ENCODE results near the gene VGF. TPM values are rescaled to one million over a fixed set of nuclear protein-coding genes. Genes with fewer than 3 reads are reported as not detected.

VGF gene
- total and polyA plus RNA-seq, 2 donors (not counting 1 experiment from before 2014, with no cell fraction given): 0.10 to 0.17 TPM

DNA sequence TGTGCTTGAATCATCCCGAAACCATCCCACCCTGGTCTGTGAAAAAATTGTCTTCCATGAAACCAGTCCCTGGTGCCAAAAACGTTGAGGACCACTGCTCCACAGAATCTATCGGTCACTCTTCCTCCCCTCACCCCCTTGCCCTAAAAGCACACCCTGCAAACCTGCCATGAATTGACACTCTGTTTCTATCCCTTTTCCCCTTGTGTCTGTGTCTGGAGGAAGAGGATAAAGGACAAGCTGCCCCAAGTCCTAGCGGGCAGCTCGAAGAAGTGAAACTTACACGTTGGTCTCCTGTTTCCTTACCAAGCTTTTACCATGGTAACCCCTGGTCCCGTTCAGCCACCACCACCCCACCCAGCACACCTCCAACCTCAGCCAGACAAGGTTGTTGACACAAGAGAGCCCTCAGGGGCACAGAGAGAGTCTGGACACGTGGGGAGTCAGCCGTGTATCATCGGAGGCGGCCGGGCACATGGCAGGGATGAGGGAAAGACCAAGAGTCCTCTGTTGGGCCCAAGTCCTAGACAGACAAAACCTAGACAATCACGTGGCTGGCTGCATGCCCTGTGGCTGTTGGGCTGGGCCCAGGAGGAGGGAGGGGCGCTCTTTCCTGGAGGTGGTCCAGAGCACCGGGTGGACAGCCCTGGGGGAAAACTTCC lies 39.2 kb downstream of the VGF start:
- Histone ChIP-seq H3K4me2 (replicated peaks; ENCODE audit: low read depth, low read length, poor library complexity, severe bottlenecking) (peak overlapping the region; percentile 53), H3K27me3 (replicated peaks in 1 of 4; ENCODE audit: control extremely low read depth in 1 of 4, control insufficient read depth in 3 of 4, insufficient read depth in 4 of 4, low read length in 3 of 4) (peaks cover 0 to 22% (median 7%) of the 10 kb centered on the region in 4 experiments), H3K9me3 (ENCODE audit: control extremely low read depth in 1 of 3, control insufficient read depth in 2 of 3, insufficient read depth in 1 of 3, low read length in 2 of 3) (peaks cover 0 to 11% (median 0%) of the 10 kb centered on the region in 3 donors), H3K4me3 (ENCODE audit: control extremely low read depth in 1 of 5, extremely low read depth in 1 of 5, insufficient read depth in 1 of 5, low read depth in 2 of 5, low read length in 4 of 5) (peak overlapping the region in 1 of 5 experiments; percentile 1), H2AFZ (ENCODE audit: insufficient read depth, low read depth, low read length, poor library complexity, severe bottlenecking) (peak overlapping the region; percentile 56), H3K4me1 (ENCODE audit: control insufficient read depth in 2 of 2, insufficient read depth in 2 of 2, low read length in 2 of 2) (peaks cover 24 to 25% of the 10 kb centered on the region in 2 donors), H3K9ac (ENCODE audit: low read length) (peak overlapping the region; percentile 30), H4K20me1 (ENCODE audit: control insufficient read depth, insufficient read depth, low read length, poor library complexity, severe bottlenecking) (no peaks in the 10 kb centered on the region), H3K79me2 (ENCODE audit: control insufficient read depth, insufficient read depth, low read length) (no peaks in the 10 kb centered on the region), H3K27ac (ENCODE audit: low read length in 2 of 2) (no peak overlapping the region), H3K36me3 (replicated peaks in 1 of 2; ENCODE audit: control extremely low read depth in 1 of 2, control insufficient read depth in 1 of 2, extremely low read depth in 1 of 2, insufficient read depth in 2 of 2, low read length in 1 of 2) (no peaks in the 10 kb centered on the region)
- intact Hi-C loops (cut with micrococcal nuclease): loop anchor here (5.0 kb wide), 1 partner anchor 49 kb away; no protein-coding TSS in a partner anchor
- WGBS (ENCODE audit: insufficient coverage): 14% methylated on average over 11 of the region's 15 CpGs
- CTCF ChIA-PET: interaction anchor here (1.2 to 3.3 kb wide), 4 partner anchors 10 to 67 kb away, joined by 3 to 28 read pairs (median 4); no protein-coding TSS in a partner anchor
- ATAC-seq (ENCODE audit: low read depth) (peak; percentile 73), DNase-seq (no peak)
- TF ChIP-seq, protein P1, sequence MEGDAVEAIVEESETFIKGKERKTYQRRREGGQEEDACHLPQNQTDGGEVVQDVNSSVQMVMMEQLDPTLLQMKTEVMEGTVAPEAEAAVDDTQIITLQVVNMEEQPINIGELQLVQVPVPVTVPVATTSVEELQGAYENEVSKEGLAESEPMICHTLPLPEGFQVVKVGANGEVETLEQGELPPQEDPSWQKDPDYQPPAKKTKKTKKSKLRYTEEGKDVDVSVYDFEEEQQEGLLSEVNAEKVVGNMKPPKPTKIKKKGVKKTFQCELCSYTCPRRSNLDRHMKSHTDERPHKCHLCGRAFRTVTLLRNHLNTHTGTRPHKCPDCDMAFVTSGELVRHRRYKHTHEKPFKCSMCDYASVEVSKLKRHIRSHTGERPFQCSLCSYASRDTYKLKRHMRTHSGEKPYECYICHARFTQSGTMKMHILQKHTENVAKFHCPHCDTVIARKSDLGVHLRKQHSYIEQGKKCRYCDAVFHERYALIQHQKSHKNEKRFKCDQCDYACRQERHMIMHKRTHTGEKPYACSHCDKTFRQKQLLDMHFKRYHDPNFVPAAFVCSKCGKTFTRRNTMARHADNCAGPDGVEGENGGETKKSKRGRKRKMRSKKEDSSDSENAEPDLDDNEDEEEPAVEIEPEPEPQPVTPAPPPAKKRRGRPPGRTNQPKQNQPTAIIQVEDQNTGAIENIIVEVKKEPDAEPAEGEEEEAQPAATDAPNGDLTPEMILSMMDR (IDR thresholded peaks at IDR 0.05): no peak
- Mint-ChIP-seq H3K4me1 (peaks cover 46% of the 10 kb centered on the region), H3K9me3 (ENCODE audit: insufficient read depth) (no peaks in the 10 kb centered on the region), H3K27me3 (peaks cover 37% of the 10 kb centered on the region), H3K4me3 (peak overlapping the region; percentile 82), H3K27ac (peak overlapping the region; percentile 75)
- POLR2A ChIA-PET: interaction anchor here (0.6 kb wide), 1 partner anchor 48 kb away, joined by 3 read pairs; no protein-coding TSS in a partner anchor

DNA sequence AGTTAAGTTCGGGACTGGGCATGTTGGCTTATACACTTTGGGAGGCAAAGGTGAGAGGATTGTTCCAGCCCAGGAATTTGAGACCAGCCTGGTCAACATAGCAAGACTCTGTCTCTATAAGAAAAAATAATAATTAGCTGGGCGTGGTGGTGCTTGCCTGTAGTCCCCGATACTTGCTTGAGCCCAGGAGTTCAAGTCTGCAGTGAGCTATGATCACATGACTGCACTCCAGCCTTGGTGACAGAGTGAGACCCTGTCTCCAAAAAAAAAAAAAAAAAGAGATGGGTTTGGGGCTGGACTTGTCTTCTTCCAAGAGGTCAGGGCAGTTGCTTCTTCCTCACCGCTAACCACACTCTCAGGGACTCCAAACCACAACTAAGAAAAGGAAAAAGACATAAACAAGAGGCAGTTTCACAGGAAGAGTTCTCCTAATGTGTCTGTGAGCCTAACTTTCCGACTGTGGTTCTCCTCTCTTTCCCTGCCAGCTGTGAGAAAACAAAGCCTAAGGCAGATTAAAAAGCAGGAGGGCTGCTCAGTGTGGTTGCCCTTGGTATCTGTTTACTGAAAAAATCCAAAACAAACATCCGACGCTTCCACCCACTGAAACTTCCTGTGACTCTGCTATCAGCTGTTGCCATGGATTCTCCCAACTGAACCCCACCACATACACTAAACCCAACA lies 40.9 kb downstream of the VGF start:
- H4K20me1 ChIP-seq (ENCODE audit: control insufficient read depth, insufficient read depth, low read length, poor library complexity, severe bottlenecking): no peaks in the 10 kb centered on the region
- no peaks in the 10 kb centered on the region for H3K79me2 ChIP-seq (ENCODE audit: control insufficient read depth, insufficient read depth, low read length)
- peaks cover 0 to 11% (median 0%) of the 10 kb centered on the region in 3 donors for H3K9me3 ChIP-seq (ENCODE audit: control extremely low read depth in 1 of 3, control insufficient read depth in 2 of 3, insufficient read depth in 1 of 3, low read length in 2 of 3)
- DNase-seq (no peak), ATAC-seq (ENCODE audit: low read depth) (no peak)
- WGBS (ENCODE audit: insufficient coverage): 27% methylated on average over 3 of the region's 7 CpGs
- no peak overlapping the region for H3K4me2 ChIP-seq (replicated peaks; ENCODE audit: low read depth, low read length, poor library complexity, severe bottlenecking)
- H3K27me3 ChIP-seq (replicated peaks in 1 of 4; ENCODE audit: control extremely low read depth in 1 of 4, control insufficient read depth in 3 of 4, insufficient read depth in 4 of 4, low read length in 3 of 4): peaks cover 0 to 22% (median 7%) of the 10 kb centered on the region in 4 experiments
- H3K4me3 Mint-ChIP-seq: no peak overlapping the region
- ChIA-PET POLR2A (no interaction called here), CTCF (interaction anchor here (0.7 to 3.3 kb wide), 3 partner anchors 19 to 68 kb away, joined by 3 to 28 read pairs (median 5); no protein-coding TSS in a partner anchor)
- H3K27me3 Mint-ChIP-seq: peaks cover 33% of the 10 kb centered on the region
- H3K4me1 ChIP-seq (ENCODE audit: control insufficient read depth in 2 of 2, insufficient read depth in 2 of 2, low read length in 2 of 2): peaks cover 24 to 25% of the 10 kb centered on the region in 2 donors
- H2AFZ ChIP-seq (ENCODE audit: insufficient read depth, low read depth, low read length, poor library complexity, severe bottlenecking): no peak overlapping the region
- H3K27ac Mint-ChIP-seq: no peak overlapping the region
- no peak overlapping the region for H3K9ac ChIP-seq (ENCODE audit: low read length)
- no peak for TF ChIP-seq EZH2 (IDR thresholded peaks at IDR 0.05; ENCODE audit: borderline replicate concordance, insufficient read depth, low read depth, low read length, poor library complexity, severe bottlenecking)
- TF ChIP-seq, protein P1 (IDR thresholded peaks at IDR 0.05): no peak
- intact Hi-C loops (cut with micrococcal nuclease): loop anchor here (5.0 kb wide), 1 partner anchor 47 kb away; no protein-coding TSS in a partner anchor
- no peak overlapping the region for H3K27ac ChIP-seq (ENCODE audit: low read length in 2 of 2)
- peaks cover 46% of the 10 kb centered on the region for H3K4me1 Mint-ChIP-seq
- no peaks in the 10 kb centered on the region for H3K36me3 ChIP-seq (replicated peaks in 1 of 2; ENCODE audit: control extremely low read depth in 1 of 2, control insufficient read depth in 1 of 2, extremely low read depth in 1 of 2, insufficient read depth in 2 of 2, low read length in 1 of 2)
- no peak overlapping the region for H3K4me3 ChIP-seq (ENCODE audit: control extremely low read depth in 1 of 5, extremely low read depth in 1 of 5, insufficient read depth in 1 of 5, low read depth in 2 of 5, low read length in 4 of 5)
- no peaks in the 10 kb centered on the region for H3K9me3 Mint-ChIP-seq (ENCODE audit: insufficient read depth)

Data from B cell (primary cell).